ENCODE measurements around the gene COL15A1.
"Not testable (repeated sequence)": the region's sequence is repeated elsewhere in the genome, so short reads cannot be mapped to it uniquely, and the experiment has no call there.

Gene COL15A1

GRCh38 chr9:98943682-98944056, at the start of gene COL15A1:
COL15A1 (plus strand) TSS chr9:98943907; CDS start chr9:98944062, 155 bp downstream.
- no peak for DNase-seq

GRCh38 chr9:98894171-98894570, 49.5 kb upstream of the COL15A1 start:
- DNase-seq = no peak

- DNase-seq = no peak
These were observed 48.9 kb upstream of the COL15A1 start for GRCh38 chr9:98894761-98895160.

GRCh38 chr9:98896632-98897031, 47.1 kb upstream of the COL15A1 start:
- DNase-seq = no peak

GRCh38 chr9:98897745-98898144, 46.0 kb upstream of the COL15A1 start:
- DNase-seq = no peak

- no peak for DNase-seq
These were observed 44.2 kb upstream of the COL15A1 start for GRCh38 chr9:98899408-98900056.

- DNase-seq = no peak
These were observed 43.5 kb upstream of the COL15A1 start for GRCh38 chr9:98900244-98900643.

- DNase-seq = no peak
These were observed 43.0 kb upstream of the COL15A1 start for GRCh38 chr9:98900725-98901124.

GRCh38 chr9:98901843-98902242, 41.9 kb upstream of the COL15A1 start:
- DNase-seq = not testable (repeated sequence)

- no peak for DNase-seq
These were observed 41.2 kb upstream of the COL15A1 start for GRCh38 chr9:98902516-98902915.

GRCh38 chr9:98902925-98903324, 40.8 kb upstream of the COL15A1 start:
- DNase-seq = no peak

- no peak for DNase-seq
These were observed 39.7 kb upstream of the COL15A1 start for GRCh38 chr9:98903961-98904411.

GRCh38 chr9:98905015-98905414, 38.7 kb upstream of the COL15A1 start:
- no peak for DNase-seq

- no peak for DNase-seq
These were observed 37.2 kb upstream of the COL15A1 start for GRCh38 chr9:98906273-98907040.

GRCh38 chr9:98907055-98907454, 36.7 kb upstream of the COL15A1 start:
- no peak for DNase-seq

- DNase-seq = no peak
These were observed 34.6 kb upstream of the COL15A1 start for GRCh38 chr9:98908897-98909634.

GRCh38 chr9:98909935-98910334, 33.8 kb upstream of the COL15A1 start:
- no peak for DNase-seq

GRCh38 chr9:98911042-98911441, 32.7 kb upstream of the COL15A1 start:
- no peak for DNase-seq

GRCh38 chr9:98911738-98912137, 32.0 kb upstream of the COL15A1 start:
- DNase-seq = not testable (repeated sequence)

- no peak for DNase-seq
These were observed 31.3 kb upstream of the COL15A1 start for GRCh38 chr9:98912450-98912849.

GRCh38 chr9:98913044-98913443, 30.7 kb upstream of the COL15A1 start:
- DNase-seq = no peak

GRCh38 chr9:98913705-98914104, 30.0 kb upstream of the COL15A1 start:
- no peak for DNase-seq

GRCh38 chr9:98915599-98915998, 28.1 kb upstream of the COL15A1 start:
- DNase-seq = no peak

GRCh38 chr9:98916660-98917059, 27.0 kb upstream of the COL15A1 start:
- no peak for DNase-seq

Measured in stimulated activated CD4-positive, alpha-beta T cell treated with anti-CD3 and anti-CD28 coated beads, Interleukin-1b, Interleukin-23, amount 100 ng/mL, for 48 hours (primary cell).